Uterus (tissue), 4 donors: ENCODE data around the gene ADM5. TPM values are rescaled to one million over a fixed set of nuclear protein-coding genes. Genes with fewer than 3 reads are reported as not detected.

ENCODE experiments used
- DNase-seq, 2 donors: peaks; one replicate each; pipeline ENCODE4 v3.0.0-alpha.2; 2019 to 2020
- H3K27ac ChIP-seq, 2 donors: fragments of 200-600 bp; sonication (generic); 1 replicate in 1 of 2; 2 replicates in 1 of 2; pipeline ENCODE4 v1.5.1; 2016 to 2018
- H3K27me3 ChIP-seq, 2 donors: fragments of 200-600 bp; sonication (generic); one replicate each; pipeline ENCODE4 v1.5.1; 2018 to 2019; ENCODE audit warnings: control low read depth in 1 of 2
- H3K36me3 ChIP-seq, 2 donors: fragments of 200-600 bp; sonication (generic); one replicate each; pipeline ENCODE4 v1.5.1; 2019; ENCODE audit warnings: control low read depth in 1 of 2
- H3K4me1 ChIP-seq, 2 donors: fragments of 200-600 bp; sonication (generic); one replicate each; pipeline ENCODE4 v1.5.1; 2018 to 2019; ENCODE audit warnings: control low read depth in 1 of 2
- H3K4me3 ChIP-seq, 2 donors: fragments of 200-600 bp; sonication (generic); 1 replicate in 1 of 2; 2 replicates in 1 of 2; pipeline ENCODE4 v1.5.1; 2018 to 2019; ENCODE audit warnings: mild to moderate bottlenecking in 1 of 2
- H3K9me3 ChIP-seq, 2 donors: fragments of 200-600 bp; sonication (generic); one replicate each; pipeline ENCODE4 v1.5.1; 2019; ENCODE audit warnings: control low read depth in 1 of 2
- POLR2A ChIP-seq, 2 donors: fragments of 450-650 bp; IDR thresholded peaks; one replicate each; pipeline ENCODE4 v1.6.1; 2016; ENCODE audit warnings: antibody characterized with exemption in 2 of 2, mild to moderate bottlenecking in 1 of 2, moderate library complexity in 1 of 2
- intact Hi-C: fragments of 100-400 bp; cut with DNase I; formaldehyde crosslinking; loops from one replicate; pipeline ENCODE4 v1.15.1; 2023; ENCODE audit warnings: low total_unique reads
- total RNA-seq, 4 donors: library from RNA; depleted of rRNA in 3 of 4; stranded (reverse); fragments of >200 nt in 3 of 4; gene quantifications; one replicate each; pipeline versions ENCODE4 v1.1.0 to v1.2.4, GENCODE V29; 2014 to 2023
- TF ChIP-seq, protein P1 (sequence below), 4 experiments: fragments of 200-600 bp in 2 of 4; fragments of 450-650 bp in 2 of 4; sonication (generic) in 2 of 4; IDR thresholded peaks; one replicate each; pipeline ENCODE4 v1.5.1; 2016 to 2019; ENCODE audit warnings: antibody characterized with exemption in 4 of 4, mild to moderate bottlenecking in 2 of 4, moderate library complexity in 1 of 4
- donor health status: DM: yes; HTN: yes; CAD: no.

The ADM5 gene
- total RNA-seq, 4 donors from 2014 or later: 1.3 to 6.0 (median 1.5) TPM; not detected in 1

DNA sequence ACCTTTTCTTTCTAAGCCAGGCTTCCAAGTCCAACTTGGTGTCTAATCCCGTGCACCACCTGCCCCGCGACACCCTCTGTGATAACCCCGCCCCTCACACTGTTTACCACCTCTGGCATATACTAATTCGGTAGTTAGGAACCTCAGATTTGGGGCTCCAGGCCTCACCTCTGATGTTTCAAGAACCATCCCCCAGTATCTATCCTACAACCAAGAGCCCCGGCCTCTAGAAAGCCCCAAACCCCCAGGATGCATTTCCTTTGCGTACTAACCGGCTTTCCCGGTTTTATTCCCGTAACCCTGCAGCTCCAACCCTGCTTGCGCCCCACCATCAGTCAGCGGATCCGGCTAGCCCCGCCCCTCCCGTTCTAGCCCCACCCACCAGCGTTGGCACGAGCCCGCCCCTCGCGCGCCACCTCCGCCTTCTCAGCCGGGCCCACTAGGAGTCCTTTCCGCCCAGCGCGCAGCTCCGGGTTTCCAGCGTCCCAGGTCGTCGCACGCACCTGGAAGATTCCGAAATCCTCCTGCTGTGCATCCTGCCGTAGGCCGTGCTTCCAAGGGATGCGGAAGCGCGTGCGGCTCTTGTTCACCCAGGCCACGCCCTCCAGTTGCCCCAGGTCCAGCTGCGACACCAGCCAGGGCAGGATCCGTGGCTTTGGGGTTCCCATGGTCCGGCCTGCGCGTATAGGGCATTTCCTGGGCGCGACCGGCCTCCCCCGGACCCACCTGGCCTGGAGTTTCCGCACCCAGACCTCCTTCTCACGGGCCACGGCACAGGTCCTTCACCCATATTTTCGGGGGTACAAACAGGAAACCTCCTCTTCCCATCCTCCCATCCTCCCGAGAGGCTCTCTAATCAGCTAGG lies 25.0 kb upstream of the ADM5 start:
- H3K4me3 ChIP-seq: peak overlapping the region; percentile 61 to 77
- intact Hi-C loops: no loop called here
- peak overlapping the region; percentile 87 for H3K27ac ChIP-seq
- H3K27me3 ChIP-seq: no peaks in the 10 kb centered on the region
- peaks cover 0 to 6% of the 10 kb centered on the region in 2 donors for H3K4me1 ChIP-seq
- no peaks in the 10 kb centered on the region for H3K36me3 ChIP-seq
- no peaks in the 10 kb centered on the region for H3K9me3 ChIP-seq
- DNase-seq: peak; percentile 89 to 90
- TF ChIP-seq POLR2A (IDR thresholded peaks at IDR 0.05): peak; percentile 53 to 54
- TF ChIP-seq, protein P1, sequence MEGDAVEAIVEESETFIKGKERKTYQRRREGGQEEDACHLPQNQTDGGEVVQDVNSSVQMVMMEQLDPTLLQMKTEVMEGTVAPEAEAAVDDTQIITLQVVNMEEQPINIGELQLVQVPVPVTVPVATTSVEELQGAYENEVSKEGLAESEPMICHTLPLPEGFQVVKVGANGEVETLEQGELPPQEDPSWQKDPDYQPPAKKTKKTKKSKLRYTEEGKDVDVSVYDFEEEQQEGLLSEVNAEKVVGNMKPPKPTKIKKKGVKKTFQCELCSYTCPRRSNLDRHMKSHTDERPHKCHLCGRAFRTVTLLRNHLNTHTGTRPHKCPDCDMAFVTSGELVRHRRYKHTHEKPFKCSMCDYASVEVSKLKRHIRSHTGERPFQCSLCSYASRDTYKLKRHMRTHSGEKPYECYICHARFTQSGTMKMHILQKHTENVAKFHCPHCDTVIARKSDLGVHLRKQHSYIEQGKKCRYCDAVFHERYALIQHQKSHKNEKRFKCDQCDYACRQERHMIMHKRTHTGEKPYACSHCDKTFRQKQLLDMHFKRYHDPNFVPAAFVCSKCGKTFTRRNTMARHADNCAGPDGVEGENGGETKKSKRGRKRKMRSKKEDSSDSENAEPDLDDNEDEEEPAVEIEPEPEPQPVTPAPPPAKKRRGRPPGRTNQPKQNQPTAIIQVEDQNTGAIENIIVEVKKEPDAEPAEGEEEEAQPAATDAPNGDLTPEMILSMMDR (IDR thresholded peaks at IDR 0.05): peak; percentile 8 to 59 (median 39)

DNA sequence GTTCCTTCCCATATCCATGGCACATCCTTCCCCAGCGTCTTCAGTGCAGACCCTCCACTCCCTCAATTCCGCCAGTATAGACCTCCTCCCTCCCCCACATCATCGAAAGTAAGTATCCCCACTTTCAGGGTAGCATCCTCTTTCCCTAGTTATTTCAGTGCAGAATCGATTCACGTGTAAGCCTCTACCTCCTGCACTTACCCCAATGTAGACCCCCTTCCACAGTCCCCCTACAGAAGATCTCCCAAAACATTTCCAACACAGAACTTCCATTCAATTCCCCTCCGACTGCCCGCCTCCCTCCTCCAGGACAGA lies 24.4 kb upstream of the ADM5 start:
- Histone ChIP-seq H3K4me3 (peak overlapping the region; percentile 61 to 77), H3K27ac (peak overlapping the region; percentile 87), H3K9me3 (no peaks in the 10 kb centered on the region), H3K4me1 (peaks cover 0 to 6% of the 10 kb centered on the region in 2 donors), H3K27me3 (no peaks in the 10 kb centered on the region), H3K36me3 (no peaks in the 10 kb centered on the region)
- DNase-seq: no peak
- intact Hi-C loops: no loop called here
- no peak for TF ChIP-seq POLR2A (IDR thresholded peaks at IDR 0.05)
- TF ChIP-seq, protein P1 (IDR thresholded peaks at IDR 0.05): no peak

DNA sequence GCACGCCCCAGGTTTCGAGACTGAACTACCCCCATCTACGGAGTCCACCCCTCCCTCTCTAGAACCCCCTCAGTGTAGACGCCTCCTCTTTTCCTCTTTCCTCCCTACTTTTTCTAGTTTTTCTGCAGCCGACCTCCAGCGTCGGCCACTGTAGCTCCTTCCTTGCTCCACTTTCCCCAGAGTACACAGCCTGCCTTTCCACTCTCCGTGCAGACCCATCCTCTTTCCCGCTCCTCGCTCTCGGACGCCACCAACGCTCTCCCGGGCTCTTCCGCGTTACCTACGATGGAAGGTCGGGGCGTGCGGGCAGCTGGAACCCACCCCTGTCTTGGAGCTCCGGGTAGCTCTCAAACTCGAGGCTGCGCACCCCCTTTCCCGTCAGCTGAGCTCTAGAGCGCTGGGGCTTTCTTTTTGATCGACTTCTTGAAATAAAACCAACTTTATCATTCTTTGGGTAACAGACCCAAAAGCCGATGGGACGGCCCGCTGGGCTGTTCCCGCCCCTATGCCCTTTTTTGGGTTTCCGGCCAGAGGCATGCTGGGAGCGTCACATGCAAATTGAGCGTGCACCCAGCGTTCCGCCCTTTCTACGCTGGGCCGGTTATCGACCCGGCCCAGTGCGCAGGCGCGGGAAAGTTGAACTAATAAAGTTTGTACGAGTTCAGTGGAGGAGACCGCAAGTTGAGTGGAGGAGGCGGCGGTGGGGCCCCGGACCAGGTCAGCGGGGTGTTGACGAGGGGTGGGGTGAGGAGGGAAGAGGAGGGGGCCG lies 23.9 kb upstream of the ADM5 start, which contains the start of the genes BCL2L12 and IRF3:
TSS of gene BCL2L12 (plus strand) at position 583 of the 769 bp plus-strand sequence. CDS start 760 bp downstream, outside the sequence.
TSS of gene IRF3 (minus strand) at position 507 of the 769 bp plus-strand sequence. CDS start 1,019 bp downstream, outside the sequence.
- H3K36me3 ChIP-seq: no peaks in the 10 kb centered on the region
- peak within 1 kb of the TSS; percentile 61 to 77 for H3K4me3 ChIP-seq
- DNase-seq: peak; percentile 98 to 99
- no peaks in the 10 kb centered on the region for H3K9me3 ChIP-seq
- H3K27ac ChIP-seq: peak within 1 kb of the TSS; percentile 87
- H3K4me1 ChIP-seq: peaks cover 0 to 6% of the 10 kb centered on the region in 2 donors
- TF ChIP-seq, protein P1 (IDR thresholded peaks at IDR 0.05): peak in 2 of 4 experiments; percentile 14 to 31
- TF ChIP-seq POLR2A (IDR thresholded peaks at IDR 0.05): peak; percentile 69 to 73
- intact Hi-C loops: no loop called here
- no peaks in the 10 kb centered on the region for H3K27me3 ChIP-seq

DNA sequence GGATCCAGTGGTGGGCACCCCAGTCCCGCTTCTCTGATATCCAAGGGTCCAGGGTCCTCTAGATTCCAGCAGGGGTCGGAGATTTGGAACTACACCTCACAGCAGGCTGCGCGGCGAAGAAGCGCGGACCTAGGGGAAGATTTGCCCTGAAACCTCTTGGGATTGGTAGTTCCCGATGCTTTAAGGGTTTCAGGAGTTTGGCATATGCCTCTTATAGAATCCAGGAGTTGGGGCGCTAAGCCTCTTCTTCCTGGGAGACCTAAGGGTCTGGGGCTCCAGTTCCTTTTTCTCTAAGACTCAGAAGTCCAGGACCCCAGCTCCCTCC lies 23.3 kb upstream of the ADM5 start:
- no peak for DNase-seq
- intact Hi-C loops: no loop called here

More for the DNA sequence above, 23.3 kb upstream of the ADM5 start:
- TF ChIP-seq, protein P1 (IDR thresholded peaks at IDR 0.05): no peak
- TF ChIP-seq POLR2A (IDR thresholded peaks at IDR 0.05): no peak
- H3K36me3 ChIP-seq: no peaks in the 10 kb centered on the region
- H3K27me3 ChIP-seq: no peaks in the 10 kb centered on the region
- peak overlapping the region; percentile 61 to 77 for H3K4me3 ChIP-seq
- peaks cover 0 to 6% of the 10 kb centered on the region in 2 donors for H3K4me1 ChIP-seq
- peak overlapping the region; percentile 87 for H3K27ac ChIP-seq
- no peaks in the 10 kb centered on the region for H3K9me3 ChIP-seq
